ENCODE results near the gene C19orf44.
A peak's percentile ranks its signal among the peaks of the same experiment; 100 is the strongest.
"Not testable (repeated sequence)": the region's sequence is repeated elsewhere in the genome, so short reads cannot be mapped to it uniquely, and the experiment has no call there.

C19orf44 gene

GRCh38 chr19:16495982-16496612, at the start of gene C19orf44, which contains the start of gene CALR3:
TSS of gene C19orf44 (plus strand) at chr19:16496394. CDS start at chr19:16500793, 4,399 bp downstream.
TSS of gene CALR3 (minus strand) at chr19:16496167. CDS start at chr19:16496129, 38 bp downstream.
- peak; percentile 96 for DNase-seq

- no peak for DNase-seq
These were observed 49.3 kb upstream of the C19orf44 start for GRCh38 chr19:16446724-16447368.

DNA sequence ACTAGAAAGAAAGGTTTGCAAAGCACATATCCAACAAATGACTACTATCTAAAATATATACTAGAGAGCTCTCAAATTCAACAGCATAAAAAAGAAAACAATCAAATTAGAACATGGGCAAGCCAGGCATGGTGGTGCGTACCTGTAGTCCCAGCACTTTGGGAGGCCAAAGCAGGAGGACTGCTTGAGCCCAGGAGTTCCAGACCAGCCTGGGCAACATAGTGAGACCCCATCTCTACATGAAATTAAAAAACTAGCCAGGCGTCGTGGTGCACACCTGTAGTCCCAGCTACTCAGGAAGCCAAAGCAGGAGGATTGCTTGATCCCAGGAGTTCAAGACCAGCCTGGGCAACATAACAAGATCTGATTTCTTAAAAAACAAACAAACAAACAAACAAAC, 47.3 kb upstream of the C19orf44 start:
- not testable (repeated sequence) for DNase-seq

DNA sequence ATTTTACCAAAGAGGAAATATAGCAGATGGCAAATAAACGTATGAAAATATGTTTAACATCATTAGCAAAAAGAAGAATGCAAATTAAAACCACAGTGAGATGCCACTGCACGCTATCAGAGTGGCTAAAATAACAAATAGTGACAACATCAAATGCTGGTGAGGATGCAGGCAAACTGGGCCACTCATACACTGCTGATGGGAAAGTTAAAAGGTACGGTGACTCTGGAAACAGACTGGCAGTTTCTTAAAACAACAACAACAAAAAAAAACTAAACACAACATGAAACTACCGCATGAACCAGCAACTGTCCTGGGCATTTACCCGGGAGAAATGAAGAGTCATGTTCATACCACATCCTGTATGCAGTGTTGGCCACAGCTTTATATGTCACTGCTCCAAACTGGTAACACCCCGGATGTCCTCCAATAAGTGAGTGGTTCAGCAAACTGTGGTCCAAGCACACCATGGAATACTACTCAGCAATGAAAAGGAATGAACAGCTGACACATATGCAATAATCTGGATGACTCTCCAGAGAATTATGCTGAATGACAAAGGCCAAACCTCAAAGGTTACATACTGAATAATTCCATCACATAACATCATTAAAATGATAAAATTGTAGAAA, 46.7 kb upstream of the C19orf44 start:
- DNase-seq, result no peak

DNA sequence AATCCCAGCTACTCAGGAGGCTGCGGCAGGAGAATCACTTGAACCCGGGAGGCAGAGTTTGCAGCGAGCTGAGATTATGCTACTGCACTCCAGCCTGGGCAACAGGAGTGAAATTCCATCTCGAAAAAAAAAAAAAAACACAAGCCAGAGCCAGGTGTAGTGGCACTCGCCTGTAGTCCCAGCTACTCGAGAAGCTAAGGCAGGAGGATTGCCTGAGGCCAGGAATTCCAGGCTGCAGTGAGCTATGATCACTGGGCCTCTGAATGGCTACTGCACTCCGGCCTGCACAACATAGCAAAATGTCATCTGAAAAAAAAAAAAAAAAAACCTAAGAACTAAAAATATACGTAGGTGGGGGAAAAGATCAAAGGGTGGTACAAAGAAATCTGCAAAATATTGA, 43.9 kb upstream of the C19orf44 start:
- no peak for DNase-seq

DNA sequence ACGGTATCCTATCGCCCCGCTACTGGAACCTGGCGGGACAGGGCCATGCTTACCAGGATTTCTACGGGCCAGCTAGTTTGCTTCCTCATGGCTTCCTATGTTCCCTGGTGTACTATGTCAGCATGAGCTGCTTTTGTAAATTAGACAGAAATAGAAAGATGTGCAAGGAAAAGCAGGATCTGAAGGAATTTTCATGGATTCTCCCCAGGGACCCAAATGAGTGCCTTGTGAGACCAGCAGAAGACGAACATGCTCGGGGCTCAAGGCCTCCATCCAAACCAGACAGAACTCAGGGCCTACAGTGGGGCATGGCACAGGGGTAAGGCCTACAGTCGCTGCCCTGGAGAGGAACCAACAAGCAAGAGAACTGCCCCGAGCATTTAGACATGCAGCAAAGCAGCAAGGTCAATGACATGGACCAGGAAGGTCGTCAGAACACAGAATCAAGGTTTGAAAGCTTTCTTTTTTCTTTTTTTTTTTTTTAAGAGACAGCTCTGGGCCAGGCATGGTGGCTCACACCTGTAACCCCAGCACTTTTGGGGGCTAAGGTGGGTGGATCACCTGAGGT, 41.8 kb upstream of the C19orf44 start:
- no peak for DNase-seq

DNA sequence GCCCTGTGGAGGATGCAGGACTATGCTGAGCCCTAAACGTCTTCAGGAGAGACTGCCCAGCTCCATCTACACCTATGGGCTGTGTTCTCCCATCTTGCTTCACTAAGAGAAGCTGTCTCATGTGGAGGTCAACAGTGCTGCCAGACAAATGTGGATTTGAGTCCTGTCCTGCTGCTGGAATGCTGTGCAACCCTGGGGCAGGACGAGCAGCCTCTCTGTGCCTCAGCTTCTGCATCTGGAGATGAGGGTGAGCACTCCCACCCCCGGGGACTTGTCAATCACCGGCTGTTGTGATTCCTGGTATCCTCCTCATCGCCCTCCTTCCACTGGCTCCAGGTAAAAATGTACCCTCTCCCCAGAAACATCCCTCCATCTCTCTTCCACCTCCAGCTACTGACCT, 40.7 kb upstream of the C19orf44 start:
- no peak for DNase-seq

DNA sequence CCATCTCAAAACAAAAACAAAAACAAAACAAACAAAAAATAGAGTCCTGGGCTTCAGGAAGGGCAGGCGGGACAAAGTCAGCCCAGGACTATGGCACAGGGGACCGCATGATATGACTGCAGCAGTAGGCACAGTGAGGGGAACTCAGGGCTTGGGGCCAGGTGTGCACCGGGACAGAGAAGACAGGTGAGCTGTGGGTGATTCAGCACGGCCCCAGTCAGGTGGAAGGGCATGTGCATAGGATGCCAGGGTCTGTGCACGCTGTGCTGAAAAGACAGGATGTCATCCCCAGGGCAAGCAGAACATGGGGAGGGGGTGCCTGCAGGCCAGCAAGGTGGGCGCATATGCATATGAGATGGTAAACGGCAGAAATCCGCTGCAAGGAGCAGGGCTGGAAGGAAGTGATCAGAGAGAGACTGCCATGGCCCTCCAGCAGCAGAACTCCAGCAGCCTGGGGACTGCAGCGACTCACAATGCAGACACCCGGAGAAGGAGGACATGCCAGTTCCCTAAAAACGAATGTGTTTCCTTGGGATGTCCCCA, 39.5 kb upstream of the C19orf44 start:
- DNase-seq, result no peak

GRCh38 chr19:16457195-16457953, 38.8 kb upstream of the C19orf44 start:
- DNase-seq, result no peak

DNA sequence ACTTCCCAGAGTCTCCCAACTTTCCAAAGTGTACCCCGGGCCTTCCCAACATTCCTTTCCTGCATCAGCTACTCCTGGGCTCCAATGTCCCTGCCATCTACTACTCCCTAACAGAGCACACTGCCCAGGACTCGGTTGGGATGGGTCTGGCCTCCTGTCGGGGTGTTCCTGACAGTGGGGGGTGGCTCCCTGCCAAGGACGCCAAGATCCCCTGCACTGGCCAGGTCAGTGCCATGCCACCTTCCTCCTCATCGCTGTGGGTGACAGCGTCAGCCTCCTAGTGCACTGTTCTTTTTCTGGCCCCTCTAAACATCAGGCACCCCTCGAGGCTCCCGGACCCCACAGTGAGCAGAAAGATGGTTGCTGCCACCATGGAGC, 38.3 kb upstream of the C19orf44 start:
- DNase-seq, result no peak

- no peak for DNase-seq
These were observed 37.5 kb upstream of the C19orf44 start for GRCh38 chr19:16458391-16459341.

DNA sequence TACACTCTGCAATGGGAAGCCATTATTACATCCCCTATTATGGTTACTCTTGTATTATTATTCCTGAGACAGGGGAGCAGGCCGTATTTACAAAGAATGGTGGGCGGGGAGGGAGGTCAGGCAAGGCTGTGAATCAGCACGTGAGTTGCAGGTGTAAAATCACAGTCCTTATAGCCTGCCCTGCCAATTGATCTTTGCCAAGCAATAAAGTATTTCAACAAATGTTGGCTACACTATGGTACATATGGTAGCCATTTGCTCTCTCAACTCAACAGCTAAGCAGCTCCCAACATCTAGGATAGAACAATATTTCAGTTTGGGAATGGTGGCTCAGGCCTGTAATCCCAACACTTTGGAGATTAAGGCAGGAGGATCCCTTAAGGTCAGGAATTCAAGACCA, 36.5 kb upstream of the C19orf44 start:
- no peak for DNase-seq

- no peak for DNase-seq
These were observed 35.7 kb upstream of the C19orf44 start for GRCh38 chr19:16460454-16460853.

DNA sequence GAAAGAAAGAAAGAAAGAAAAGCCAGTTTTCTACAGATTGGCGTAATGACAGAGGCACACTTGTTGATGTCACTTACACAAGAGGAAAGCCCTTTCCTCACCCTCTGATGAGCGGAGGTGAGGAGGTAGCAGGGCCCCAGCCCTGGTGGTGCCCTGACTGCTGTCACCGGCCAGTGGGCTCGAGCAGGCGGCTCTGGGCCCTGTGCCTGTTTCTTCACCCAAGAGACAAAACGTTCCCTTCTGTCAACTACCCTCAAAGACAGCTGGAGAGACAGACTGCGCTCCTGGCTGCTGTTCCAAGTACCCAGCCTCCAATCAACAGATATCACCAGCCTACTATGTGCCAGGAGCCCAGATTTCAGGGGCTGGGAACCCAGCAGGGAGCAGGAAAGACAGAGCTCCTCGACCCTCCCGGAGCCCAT, 34.6 kb upstream of the C19orf44 start:
- no peak for DNase-seq

GRCh38 chr19:16462757-16463250, 33.4 kb upstream of the C19orf44 start:
- no peak for DNase-seq

DNA sequence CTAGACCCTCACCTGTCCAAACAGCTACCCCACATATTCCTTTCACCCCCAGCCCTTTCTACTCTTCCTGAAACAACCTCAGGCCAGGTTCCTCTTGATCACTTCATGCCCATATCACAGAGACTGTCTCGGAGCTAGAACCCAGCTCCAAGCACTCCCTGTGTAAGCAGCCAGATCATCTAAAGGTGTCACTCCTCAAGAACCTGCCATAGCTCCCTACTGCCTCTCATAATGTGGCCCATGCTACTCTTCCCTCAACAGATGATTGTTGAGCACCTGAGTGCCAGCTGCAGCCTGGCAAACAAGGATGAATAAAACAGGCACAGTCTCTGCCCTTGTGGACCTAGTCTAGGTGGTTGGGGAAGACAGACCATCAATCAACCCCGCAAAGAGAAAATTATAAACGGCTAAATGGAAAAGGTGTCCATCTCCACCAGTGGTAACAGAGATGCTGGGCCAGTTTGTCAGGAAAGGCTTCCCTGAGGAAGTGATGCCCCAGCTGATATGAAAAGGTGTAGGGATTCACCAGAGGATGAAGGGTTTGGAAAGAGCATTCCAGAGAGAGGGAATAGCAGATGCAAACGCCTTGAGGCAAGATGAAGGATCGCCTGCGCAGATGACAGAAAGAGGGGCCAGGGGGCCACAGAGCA, 32.7 kb upstream of the C19orf44 start:
- DNase-seq, result no peak

- DNase-seq, result no peak
These were observed 32.1 kb upstream of the C19orf44 start for GRCh38 chr19:16463991-16464575.

DNA sequence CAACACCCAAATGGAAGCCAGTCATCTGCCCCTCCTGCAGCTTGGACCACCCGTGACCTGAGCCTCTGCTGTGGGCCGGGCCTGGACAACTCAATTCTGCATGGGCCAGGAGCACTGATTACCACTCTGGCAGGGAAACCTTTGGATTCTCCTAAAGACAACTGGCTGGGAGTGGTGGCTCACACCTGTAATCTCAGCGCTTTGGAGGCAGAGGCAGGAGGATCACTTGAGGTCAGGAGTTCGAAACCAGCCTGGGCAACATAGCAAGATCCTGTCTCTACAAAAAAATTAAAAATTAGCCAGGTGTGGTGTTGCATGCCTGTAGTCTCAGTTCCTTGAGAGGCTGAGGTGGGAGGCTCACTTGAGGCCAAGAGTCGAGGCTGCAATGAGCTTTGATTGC, 31.0 kb upstream of the C19orf44 start:
- no peak for DNase-seq

- not testable (repeated sequence) for DNase-seq
These were observed 29.3 kb upstream of the C19orf44 start for GRCh38 chr19:16466802-16467427.

- no peak for DNase-seq
These were observed 28.6 kb upstream of the C19orf44 start for GRCh38 chr19:16467581-16467980.
